ENCODE results near the gene FBXW8.

GRCh38 chr12:116903818-116904217 lies 6.9 kb upstream of the FBXW8 start:
- TF ChIP-seq CTCF (IDR thresholded peaks at IDR 0.05; ENCODE audit: extremely low read depth in 1 of 2, insufficient read depth in 1 of 2, low read depth in 1 of 2, low read length in 2 of 2) (no peak), POLR2A (IDR thresholded peaks at IDR 0.05; ENCODE audit: low read depth, low read length) (no peak), EZH2 (IDR thresholded peaks at IDR 0.05; ENCODE audit: borderline replicate concordance, low read depth, low read length, severe bottlenecking) (no peak), JUN (IDR thresholded peaks at IDR 0.05; ENCODE audit: borderline replicate concordance, insufficient read depth, insufficient read length, low read depth) (no peak), POLR2AphosphoS5 (IDR thresholded peaks at IDR 0.05; ENCODE audit: insufficient read depth, low read depth, low read length) (no peak), GATA2 (IDR thresholded peaks at IDR 0.05; ENCODE audit: insufficient read depth, insufficient read length, low read depth, low read length) (no peak), MAX (IDR thresholded peaks at IDR 0.05; ENCODE audit: insufficient read depth, insufficient read length) (no peak)

Data from endothelial cell of umbilical vein (primary cell).